ENCODE measurements around the gene DEUP1.

Gene DEUP1

DNA sequence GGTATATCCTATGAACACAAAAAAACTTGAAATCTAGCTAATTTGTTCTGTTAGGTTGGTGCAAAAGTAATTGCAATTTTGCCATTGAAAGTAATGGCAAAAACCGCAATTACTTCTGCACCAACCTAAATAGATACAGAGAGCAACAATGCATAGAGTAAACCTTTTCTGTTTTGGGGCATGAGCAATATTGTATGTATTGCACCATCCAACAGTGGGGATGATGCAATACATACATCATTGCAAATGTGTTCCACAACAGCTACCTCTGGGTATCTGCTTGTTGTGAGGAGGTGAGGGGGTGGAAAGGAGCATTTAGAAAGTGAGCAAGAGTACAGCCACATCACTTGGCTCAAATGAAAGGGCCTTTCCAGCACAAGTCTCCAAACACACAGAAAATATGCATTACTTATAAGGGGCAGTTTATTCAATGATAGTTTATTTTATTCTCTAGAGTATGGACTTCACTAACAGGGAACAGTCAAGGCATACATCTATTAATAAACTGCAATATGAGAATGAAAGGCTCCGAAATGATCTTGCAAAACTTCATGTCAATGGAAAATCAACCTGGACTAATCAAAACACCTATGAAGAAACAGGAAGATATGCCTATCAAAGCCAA, 77.3 kb downstream of the DEUP1 start:
- TF ChIP-seq EZH2 (IDR thresholded peaks at IDR 0.05; ENCODE audit: borderline replicate concordance, low read depth, low read length, severe bottlenecking): no peak
- TF ChIP-seq, protein P1, sequence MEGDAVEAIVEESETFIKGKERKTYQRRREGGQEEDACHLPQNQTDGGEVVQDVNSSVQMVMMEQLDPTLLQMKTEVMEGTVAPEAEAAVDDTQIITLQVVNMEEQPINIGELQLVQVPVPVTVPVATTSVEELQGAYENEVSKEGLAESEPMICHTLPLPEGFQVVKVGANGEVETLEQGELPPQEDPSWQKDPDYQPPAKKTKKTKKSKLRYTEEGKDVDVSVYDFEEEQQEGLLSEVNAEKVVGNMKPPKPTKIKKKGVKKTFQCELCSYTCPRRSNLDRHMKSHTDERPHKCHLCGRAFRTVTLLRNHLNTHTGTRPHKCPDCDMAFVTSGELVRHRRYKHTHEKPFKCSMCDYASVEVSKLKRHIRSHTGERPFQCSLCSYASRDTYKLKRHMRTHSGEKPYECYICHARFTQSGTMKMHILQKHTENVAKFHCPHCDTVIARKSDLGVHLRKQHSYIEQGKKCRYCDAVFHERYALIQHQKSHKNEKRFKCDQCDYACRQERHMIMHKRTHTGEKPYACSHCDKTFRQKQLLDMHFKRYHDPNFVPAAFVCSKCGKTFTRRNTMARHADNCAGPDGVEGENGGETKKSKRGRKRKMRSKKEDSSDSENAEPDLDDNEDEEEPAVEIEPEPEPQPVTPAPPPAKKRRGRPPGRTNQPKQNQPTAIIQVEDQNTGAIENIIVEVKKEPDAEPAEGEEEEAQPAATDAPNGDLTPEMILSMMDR (IDR thresholded peaks at IDR 0.05; ENCODE audit: borderline replicate concordance, extremely low read depth, low read length, poor library complexity, severe bottlenecking): no peak
- H4K20me1 ChIP-seq (ENCODE audit: insufficient read depth, low read length): no peaks in the 10 kb centered on the region
- peaks cover 2% of the 10 kb centered on the region for H3K27me3 ChIP-seq (ENCODE audit: insufficient read depth, low read length, poor library complexity)
- no peaks in the 10 kb centered on the region for H3K79me2 ChIP-seq (ENCODE audit: insufficient read depth, low read length)
- no peak overlapping the region for H3K4me3 ChIP-seq (ENCODE audit: low read depth in 1 of 2, low read length in 2 of 2)
- no peaks in the 10 kb centered on the region for H3K9me3 ChIP-seq (ENCODE audit: insufficient read depth, low read length, severe bottlenecking)
- no peak overlapping the region for H3K4me2 ChIP-seq (ENCODE audit: insufficient read depth, low read length)
- ATAC-seq (ENCODE audit: insufficient read depth, low read depth) (no peak), DNase-seq (no peak)
- no peaks in the 10 kb centered on the region for H3K36me3 ChIP-seq (ENCODE audit: insufficient read depth, low read length)
- no peak overlapping the region for H2AFZ ChIP-seq (ENCODE audit: low read depth, low read length)
- no peaks in the 10 kb centered on the region for H3K4me1 ChIP-seq (ENCODE audit: insufficient read depth, low read length)
- H3K9ac ChIP-seq (ENCODE audit: low read depth, low read length): no peak overlapping the region
- no peak overlapping the region for H3K27ac ChIP-seq (ENCODE audit: low read length)

DNA sequence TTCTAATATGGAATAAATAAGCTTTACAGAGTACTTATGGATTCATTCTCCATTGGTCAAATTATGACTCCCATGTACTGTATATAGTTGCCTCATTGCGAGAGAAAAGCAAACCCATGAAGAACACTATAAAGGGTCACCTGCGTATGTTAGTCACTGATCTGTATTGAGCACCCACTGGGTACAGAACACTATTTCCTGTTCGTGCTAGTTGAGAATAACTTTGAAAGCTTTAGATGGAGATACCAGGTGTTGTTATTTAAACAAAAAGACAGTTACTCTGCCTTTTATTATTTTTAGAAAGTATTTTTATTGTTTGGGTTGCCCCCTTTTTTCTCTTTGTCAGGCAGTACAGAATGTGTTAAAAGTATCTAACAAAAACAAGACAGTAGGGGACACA, 79.9 kb downstream of the DEUP1 start:
- ATAC-seq (ENCODE audit: insufficient read depth, low read depth) (no peak), DNase-seq (no peak)
- no peaks in the 10 kb centered on the region for H3K4me1 ChIP-seq (ENCODE audit: insufficient read depth, low read length)
- no peaks in the 10 kb centered on the region for H4K20me1 ChIP-seq (ENCODE audit: insufficient read depth, low read length)
- H3K4me2 ChIP-seq (ENCODE audit: insufficient read depth, low read length): no peak overlapping the region
- H3K27ac ChIP-seq (ENCODE audit: low read length): no peak overlapping the region
- H3K9me3 ChIP-seq (ENCODE audit: insufficient read depth, low read length, severe bottlenecking): no peaks in the 10 kb centered on the region
- H3K79me2 ChIP-seq (ENCODE audit: insufficient read depth, low read length): no peaks in the 10 kb centered on the region
- no peak overlapping the region for H3K9ac ChIP-seq (ENCODE audit: low read depth, low read length)
- no peaks in the 10 kb centered on the region for H3K36me3 ChIP-seq (ENCODE audit: insufficient read depth, low read length)
- H3K4me3 ChIP-seq (ENCODE audit: low read depth in 1 of 2, low read length in 2 of 2): no peak overlapping the region
- peaks cover 2% of the 10 kb centered on the region for H3K27me3 ChIP-seq (ENCODE audit: insufficient read depth, low read length, poor library complexity)
- H2AFZ ChIP-seq (ENCODE audit: low read depth, low read length): no peak overlapping the region
- TF ChIP-seq EZH2 (IDR thresholded peaks at IDR 0.05; ENCODE audit: borderline replicate concordance, low read depth, low read length, severe bottlenecking): no peak
- TF ChIP-seq, protein P1 (IDR thresholded peaks at IDR 0.05; ENCODE audit: borderline replicate concordance, extremely low read depth, low read length, poor library complexity, severe bottlenecking): no peak

DNA sequence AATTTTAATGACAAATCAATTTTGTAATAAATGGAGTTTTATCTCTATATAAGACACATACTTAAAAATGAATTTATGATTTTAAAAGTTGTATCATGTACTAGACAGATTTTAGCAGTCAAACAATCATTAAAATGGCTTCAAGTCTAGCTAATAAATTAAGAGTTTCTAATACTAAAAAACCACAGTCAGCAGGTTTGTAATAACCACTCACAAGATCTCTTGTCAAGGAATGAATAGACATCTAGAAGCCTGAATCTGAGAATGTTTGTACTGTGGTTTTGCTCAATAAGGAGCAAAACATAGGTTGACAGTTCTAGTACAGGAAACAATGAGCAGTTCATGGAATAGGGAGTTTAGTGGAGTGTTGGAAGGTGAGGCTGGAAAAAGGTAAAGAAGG, 81.2 kb downstream of the DEUP1 start:
- H3K4me3 ChIP-seq (ENCODE audit: low read depth in 1 of 2, low read length in 2 of 2): no peak overlapping the region
- H3K36me3 ChIP-seq (ENCODE audit: insufficient read depth, low read length): no peaks in the 10 kb centered on the region
- H3K27ac ChIP-seq (ENCODE audit: low read length): no peak overlapping the region
- H3K9me3 ChIP-seq (ENCODE audit: insufficient read depth, low read length, severe bottlenecking): no peaks in the 10 kb centered on the region
- no peak overlapping the region for H3K9ac ChIP-seq (ENCODE audit: low read depth, low read length)
- TF ChIP-seq EZH2 (IDR thresholded peaks at IDR 0.05; ENCODE audit: borderline replicate concordance, low read depth, low read length, severe bottlenecking): no peak
- TF ChIP-seq, protein P1 (IDR thresholded peaks at IDR 0.05; ENCODE audit: borderline replicate concordance, extremely low read depth, low read length, poor library complexity, severe bottlenecking): no peak
- ATAC-seq (ENCODE audit: insufficient read depth, low read depth): no peak
- no peaks in the 10 kb centered on the region for H4K20me1 ChIP-seq (ENCODE audit: insufficient read depth, low read length)
- no peak overlapping the region for H2AFZ ChIP-seq (ENCODE audit: low read depth, low read length)
- H3K27me3 ChIP-seq (ENCODE audit: insufficient read depth, low read length, poor library complexity): peaks cover 2% of the 10 kb centered on the region
- H3K79me2 ChIP-seq (ENCODE audit: insufficient read depth, low read length): no peaks in the 10 kb centered on the region
- H3K4me1 ChIP-seq (ENCODE audit: insufficient read depth, low read length): no peaks in the 10 kb centered on the region
- DNase-seq: no peak
- H3K4me2 ChIP-seq (ENCODE audit: insufficient read depth, low read length): no peak overlapping the region

Measured in DND-41 (cell line).